GM18508 (cell line): ENCODE measurements around the gene TFEB.

ENCODE experiments used
- ATAC-seq: cut with Tn5 transposase; IDR thresholded peaks from one replicate; pipeline ENCODE4 v1.9.1; 2021; ENCODE audit warnings: moderate number of reproducible peaks; ENCODE audit not compliant: insufficient read depth, unreplicated experiment

The TFEB gene

DNA sequence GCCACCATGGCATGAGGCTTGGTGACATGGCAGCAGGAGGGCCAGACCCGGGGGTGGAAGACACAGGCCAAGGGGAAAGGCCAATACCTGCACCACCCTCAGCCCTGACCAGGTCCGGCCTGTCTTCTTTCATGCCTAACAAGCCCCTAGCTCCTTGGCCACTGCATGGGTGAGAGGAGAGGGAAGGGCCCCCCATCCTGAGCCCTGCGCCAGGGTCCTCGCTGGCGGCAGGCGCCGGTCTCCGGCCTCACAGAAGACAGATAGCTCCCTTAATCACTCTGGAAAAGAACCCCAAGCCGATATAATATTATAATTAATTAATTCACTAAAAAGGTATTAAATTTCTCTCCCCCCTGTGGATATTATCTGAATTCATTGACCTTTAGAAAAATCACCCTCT, 55.7 kb downstream of the TFEB start:
- ATAC-seq = no peak

DNA sequence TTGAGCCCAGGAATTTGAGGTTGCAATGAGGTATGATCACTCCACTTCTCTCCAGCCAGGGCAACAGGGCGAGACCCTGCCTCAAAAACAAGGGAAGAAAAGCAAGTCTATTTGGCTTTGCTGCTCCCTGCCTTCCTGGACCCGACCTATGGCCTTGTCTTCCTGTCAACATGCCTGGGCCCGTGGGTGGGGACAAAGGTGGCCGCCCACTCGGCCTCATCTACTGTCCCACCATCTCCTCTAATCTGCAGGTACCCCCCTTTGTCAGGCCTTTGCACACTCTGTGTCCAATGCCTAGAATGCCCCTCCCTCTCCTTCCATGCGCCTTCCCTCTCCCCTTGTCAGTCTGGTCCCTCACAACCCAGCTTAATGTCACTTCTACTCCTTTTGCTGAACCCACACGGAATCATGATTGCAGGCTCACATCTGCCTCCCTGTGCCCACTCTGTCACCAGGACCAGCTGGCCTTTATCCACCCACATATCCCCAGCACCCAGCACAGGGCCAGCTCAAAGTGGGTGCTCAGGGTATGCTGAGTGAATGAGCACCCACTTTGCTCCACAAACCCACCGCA, 56.8 kb downstream of the TFEB start:
- ATAC-seq = no peak

DNA sequence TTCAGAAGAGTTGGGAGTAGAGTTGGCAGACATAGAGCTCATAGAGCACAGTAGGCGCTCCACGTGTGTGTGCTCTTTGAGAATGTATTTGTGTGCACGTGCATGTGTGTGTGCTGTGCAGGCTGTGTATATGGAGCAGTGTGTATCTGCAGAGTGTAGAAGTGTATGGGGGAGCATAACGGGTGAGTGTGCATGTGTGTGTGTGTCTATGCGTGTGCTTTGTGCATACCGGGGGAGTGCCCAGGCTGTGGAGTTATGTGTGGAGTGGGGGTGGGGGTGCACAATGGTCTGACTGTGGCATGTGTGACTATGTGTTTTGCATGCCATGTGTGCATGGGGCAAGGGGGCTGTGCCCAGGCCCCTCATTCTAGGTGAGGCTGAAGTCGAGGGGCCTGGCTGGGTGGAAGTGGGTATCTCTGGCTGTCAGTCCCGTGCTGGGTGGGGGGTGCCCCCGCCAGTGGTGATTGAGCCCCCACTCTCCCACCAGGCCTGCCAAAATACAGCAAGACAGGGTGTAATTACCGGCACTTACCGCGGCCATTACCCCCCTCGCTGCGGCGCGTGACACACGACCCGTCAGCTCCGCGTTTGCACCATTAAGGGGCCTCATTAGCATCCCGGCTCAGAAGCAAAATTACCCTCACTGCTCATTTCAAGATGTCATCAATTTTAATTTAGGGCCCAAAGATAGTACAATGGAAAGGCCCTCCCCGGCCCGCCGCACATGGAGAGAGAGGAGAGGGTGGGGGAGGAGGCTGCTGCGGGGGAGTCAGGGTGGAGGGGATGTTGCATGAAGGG, 58.1 kb downstream of the TFEB start:
- ATAC-seq = no peak

DNA sequence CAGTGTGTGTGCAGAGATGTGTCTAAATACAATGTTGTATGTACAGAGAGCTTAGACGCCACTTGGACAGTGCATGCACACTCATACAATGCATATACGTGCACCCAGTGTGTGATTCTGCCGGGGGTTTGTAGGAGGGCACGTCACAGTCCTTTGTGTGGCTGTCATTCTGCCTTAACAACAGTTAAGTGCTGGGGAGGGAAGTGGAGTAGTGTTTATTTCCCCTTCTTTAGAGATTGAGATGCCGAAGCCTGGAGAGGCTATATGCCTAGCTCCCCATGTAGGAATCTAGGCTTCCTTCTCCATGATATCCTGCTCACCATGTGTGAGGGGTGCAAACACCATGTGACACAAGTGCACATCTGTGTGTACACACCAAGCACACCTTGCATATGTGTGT, 59.0 kb downstream of the TFEB start:
- ATAC-seq = no peak

DNA sequence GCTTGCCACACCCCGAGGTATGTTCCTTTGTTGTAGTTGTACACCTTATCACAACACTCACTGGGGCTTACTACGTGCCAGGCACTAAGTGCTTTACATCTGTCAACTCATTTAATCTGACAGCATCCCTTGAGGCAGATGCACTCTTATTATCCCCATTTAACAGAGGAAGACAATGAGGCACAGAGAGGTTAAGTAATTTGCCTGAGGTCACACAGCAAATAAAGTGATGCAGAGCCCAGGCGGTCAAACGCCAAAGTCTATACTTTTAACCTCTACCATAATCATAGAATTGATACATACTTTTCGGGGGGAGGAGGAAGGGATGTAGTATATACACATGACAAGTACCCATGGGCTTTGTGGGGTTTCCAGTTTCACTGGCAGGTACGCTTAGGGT, 59.4 kb downstream of the TFEB start:
- no peak for ATAC-seq

DNA sequence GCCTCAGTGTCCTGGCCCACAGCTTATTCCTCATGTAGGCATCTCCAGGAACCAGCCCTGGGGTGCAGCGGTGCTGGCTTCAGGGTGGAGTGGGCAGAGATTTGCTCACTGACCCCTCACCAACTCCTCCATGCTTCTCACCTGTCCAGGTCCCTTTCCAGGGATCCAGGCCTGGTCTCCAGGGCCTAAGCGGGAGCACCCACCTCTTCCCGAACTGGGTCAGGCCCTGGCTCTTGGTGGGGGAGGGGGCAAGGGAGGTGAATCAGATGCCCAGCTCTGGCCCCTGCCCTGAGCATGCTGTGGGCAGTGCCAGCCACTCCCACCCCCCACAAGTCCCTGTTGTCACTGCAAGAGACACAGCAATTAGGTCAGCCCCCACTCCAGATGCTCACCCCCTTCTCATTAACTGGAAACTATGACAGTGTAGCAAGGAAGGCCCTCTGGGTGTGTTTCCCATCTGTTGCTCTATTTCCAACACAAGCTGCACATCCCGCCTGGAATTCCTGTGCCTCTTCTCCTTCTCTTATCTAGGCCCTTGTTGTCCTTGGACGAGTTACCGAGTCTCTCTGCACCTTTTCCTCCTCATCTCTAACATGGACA, 60.1 kb downstream of the TFEB start:
- no peak for ATAC-seq

DNA sequence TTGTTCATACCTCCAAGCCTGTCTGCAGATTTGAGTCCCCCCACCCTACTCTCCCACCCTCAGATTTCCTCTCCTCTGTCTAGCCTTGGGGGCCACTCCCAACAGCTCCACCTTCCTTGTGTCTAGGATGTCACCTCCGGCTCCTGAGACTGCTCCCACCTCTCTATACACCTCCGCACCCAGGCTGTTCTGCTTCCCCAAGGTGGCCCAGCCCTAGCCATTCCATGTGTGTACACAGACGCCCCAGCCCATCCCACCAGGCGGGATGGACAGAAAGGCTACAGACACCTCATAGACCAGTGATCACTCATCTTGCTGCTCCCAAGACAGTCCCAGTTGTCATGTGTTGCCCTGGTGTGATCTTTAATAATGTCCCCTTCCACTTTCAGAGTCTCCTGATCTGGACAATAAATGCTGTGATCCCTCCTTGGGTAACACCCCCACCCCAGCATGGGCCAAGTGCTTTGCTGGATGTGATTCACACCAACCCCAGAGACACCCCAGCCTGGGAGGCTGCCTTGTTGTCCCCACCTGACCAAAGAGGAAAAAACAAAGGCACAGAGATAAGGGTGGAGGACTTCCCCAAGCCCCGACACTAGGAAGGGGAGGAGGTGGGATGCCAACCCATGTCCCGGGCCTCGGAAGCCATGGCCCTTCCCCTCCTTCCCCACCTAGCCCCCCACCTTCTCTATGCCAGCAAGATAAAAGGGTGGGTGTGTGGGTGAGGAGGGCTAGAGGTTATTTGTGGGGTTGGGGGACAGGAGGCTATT, 61.0 kb downstream of the TFEB start:
- no peak for ATAC-seq

DNA sequence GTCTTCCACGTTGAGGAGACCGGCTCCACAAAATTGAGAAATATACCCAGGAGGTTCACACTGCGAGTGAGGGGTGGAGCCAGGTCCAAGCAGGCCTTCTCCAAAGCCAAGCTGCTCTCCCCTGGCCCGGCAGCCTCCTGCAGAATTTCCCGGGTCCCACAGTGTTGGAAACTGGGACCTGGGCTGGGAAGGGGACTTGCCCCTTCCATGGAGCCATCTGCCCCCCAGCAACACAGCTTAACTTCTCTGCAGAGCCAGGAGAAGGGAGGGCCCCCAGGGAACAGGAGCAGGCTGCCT, 61.8 kb downstream of the TFEB start:
- ATAC-seq = no peak

DNA sequence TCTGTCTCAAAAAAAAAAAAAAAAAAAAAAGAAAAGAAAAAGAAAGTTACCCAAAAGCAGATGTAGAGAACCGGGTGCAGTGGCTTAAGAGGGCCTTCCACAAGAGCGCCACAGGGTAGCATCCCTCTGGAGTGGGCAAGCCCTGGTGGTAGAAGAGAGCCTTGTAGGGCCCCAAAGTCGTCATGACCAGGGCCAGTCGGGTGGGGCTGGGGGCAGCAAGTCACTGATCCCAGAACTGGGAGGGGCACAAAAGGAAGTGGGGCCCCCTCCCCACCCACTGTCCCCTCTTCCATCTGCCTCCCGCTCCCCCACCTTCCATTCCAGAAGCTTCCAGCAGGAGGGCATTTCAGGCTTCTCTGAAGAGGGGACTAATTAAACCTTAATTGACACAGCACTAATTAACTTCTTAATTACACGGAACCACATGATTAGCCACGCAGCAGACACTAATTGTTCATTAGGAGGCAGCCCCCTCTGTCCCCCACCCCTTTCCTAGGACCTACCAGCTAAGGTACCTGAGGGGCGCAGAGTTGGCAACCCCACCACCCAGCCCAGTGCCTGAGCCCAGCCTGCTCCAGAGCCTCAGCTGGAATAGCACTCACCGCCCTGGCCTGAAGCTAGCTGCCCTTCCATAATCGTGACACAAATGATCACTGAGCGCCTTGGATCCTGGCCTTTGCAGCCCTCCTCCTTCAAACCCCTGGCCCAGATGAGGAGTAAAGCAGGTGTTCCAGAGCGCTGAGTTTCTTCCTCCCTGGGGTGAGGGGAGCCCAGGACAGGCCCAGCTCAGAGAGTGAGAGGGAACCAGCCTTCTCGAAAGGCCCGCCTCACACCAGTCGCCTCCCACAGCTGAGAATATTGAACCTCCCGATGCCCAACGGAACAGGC, 62.3 kb downstream of the TFEB start:
- ATAC-seq = no peak

DNA sequence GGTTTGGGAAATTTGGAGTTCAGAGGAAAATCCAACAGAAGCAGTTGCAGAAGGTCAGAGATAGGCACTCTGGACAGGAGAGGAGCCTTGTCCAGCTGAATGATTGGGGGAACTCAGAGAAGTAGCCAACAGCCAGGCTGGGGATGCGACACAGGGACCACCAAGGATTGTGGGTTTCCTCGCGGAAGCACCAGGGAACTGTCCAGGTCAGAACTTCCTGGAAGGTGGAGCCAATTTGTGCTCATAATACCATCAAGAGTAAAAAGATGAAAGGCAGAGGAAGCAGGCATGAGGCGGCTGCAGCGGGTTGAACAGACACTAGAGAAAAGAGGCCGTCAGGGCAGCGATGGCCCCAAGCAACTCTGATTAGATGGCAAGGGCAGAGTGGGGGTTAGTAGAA, 63.4 kb downstream of the TFEB start:
- no peak for ATAC-seq

DNA sequence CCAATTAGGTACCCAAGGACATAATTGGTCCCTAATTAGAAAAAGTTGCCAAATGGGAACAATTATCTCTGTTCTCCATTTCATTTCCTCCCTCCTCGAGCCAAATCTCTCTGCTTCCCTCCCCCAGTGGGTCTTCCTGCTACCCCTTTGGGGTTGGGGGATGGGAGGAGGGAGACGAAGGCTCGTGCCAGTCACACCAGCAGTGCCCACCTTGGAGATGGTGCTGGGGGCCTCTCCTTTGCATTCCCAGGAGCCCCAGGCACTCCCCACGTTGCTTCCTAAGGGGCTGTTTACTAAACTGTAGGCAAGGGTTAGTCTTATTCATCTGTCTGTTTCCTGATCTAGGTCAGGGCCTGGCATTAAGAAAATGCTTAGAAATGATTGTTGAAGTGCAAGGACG, 64.0 kb downstream of the TFEB start:
- no peak for ATAC-seq

DNA sequence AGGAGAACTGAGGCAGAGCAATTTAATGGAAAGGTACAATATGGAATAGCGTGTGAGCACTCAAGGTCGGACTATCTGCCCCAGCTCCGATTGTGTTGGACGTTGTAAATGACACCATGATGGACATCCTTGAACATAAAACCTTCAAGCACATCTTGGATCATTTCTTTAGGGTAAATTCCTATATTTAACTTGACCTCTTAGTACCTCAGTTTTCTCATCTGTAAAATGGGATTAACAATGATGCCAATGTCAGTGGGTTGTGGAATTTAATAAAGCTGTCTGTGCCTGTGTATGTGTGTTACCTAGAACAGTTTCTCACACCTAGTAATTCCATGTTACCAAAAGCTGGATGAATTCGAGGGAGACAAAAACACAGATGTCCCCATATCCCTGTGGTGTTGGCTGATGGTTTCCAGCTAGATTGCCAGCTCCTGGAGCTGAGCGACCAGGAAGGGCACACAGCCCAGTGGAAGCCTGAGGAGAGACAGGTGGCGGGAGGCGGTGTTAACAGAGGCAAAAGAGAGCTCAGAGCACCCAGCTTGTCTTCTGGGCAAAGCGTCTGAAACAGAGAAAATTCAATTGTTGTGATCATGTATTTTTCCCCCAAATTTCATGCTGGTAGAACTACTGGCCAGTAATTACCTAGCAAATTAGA, 64.6 kb downstream of the TFEB start:
- no peak for ATAC-seq

DNA sequence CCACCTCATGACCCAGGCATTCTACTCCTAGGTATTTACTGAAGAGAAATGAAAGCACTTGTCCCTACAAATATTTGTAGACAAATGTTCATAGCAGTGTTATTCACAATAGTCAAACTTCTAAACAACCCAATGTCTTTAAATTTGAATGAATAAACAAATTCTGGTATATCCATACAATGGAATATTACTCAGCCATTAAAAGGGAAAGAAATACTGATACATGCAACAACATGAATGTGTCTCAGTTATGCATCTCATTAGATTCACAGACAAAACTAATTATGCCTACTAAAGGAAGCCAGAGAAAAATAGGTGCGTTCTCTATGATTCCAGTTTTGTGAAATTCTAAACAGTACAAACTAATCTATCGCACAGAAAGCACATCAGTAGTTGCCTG, 66.4 kb downstream of the TFEB start:
- no peak for ATAC-seq

DNA sequence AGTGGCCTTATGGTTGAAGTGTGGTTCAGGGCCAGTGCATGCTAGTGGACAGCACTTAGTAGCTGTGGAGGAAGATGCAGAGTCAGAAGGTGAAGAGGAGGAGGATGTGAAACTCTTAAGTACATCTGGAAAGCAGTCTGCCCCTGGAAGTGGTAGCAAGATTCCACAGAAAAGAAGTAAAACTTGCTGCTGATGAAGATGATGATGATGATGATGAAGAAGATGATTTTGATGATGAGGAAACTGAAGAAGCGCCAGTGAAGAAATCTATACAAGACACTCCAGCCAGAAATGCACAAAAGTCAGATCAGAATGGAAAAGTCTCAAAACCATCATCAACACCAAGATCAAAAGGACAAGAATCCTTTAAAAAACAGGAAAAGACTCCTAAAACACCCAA, 68.2 kb downstream of the TFEB start:
- ATAC-seq = no peak

DNA sequence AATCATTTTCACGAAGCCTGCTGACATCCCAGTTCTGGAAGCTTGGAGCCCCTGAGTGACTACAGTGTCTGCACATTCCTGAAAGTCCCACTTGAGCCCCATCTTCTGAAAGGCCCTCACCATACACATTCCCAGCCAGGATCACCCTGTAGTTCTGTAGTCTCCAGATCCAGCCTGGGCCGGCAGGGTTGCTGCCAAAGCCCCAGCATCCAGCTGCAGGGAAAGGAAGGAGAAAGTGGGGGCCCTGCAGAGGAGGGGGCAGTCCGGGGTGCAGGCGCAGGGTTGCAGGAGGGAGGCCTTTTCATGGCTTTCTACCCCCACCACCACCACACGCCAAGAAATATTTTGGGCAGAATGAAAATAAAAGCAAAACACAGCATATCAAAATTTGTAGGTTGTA, 71.1 kb downstream of the TFEB start:
- no peak for ATAC-seq

DNA sequence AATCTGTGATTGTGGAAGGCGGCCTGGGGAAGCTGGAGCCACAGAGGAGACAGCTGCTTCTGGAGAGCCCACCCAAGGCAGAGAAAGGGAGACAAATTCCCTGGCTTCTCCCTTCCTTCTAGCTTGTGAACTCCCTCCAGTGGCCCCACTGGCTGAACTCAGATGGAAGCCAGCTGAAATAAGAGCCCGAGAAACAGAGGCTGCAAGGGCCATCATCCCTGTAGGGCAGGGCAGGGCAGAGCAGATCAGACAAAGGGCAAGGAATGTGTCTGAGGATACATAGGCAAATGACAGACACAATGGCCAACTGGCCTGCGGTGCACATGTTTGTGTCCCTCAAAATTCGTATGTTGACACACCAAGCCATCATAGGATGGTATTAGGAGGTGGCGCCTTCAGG, 71.8 kb downstream of the TFEB start:
- no peak for ATAC-seq

DNA sequence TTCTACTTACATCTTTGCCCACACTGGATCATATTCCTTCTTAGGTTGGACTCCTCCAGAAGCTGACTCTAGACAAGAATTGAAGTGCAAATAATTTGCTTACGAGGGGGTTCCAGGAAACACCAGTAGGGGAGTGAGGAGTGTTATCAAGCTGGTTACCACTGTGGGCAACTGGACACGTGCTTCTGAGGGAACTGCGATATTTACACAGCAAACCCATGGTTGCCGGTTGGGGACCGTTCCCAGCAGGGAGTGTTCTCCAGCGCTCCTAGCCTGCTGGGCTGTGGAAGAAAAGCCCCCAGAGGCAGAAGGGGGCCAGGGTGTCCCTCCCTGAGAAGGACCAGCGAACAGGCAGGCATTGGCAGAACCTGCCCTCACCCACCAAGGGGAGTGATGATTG, 75.5 kb downstream of the TFEB start:
- no peak for ATAC-seq

DNA sequence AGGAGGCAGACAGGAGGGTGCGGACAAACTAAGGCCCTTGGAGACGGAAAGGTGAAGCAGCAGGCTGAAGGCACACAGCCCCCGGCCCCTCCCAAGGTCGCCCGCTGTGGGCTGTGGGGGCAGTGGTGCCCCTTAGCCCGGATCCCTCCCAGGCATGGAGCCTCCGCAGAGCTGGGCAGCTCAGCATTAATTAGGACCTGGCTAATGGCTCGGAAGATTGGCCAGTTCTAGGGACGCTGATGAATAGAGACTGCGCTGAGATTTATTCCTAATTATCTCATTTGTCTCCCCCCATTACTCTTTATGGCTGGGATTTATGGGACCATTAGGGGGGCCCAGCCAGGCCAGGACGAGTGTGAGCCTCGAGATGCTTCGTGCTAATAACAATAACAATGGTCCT, 76.8 kb downstream of the TFEB start:
- ATAC-seq = no peak

DNA sequence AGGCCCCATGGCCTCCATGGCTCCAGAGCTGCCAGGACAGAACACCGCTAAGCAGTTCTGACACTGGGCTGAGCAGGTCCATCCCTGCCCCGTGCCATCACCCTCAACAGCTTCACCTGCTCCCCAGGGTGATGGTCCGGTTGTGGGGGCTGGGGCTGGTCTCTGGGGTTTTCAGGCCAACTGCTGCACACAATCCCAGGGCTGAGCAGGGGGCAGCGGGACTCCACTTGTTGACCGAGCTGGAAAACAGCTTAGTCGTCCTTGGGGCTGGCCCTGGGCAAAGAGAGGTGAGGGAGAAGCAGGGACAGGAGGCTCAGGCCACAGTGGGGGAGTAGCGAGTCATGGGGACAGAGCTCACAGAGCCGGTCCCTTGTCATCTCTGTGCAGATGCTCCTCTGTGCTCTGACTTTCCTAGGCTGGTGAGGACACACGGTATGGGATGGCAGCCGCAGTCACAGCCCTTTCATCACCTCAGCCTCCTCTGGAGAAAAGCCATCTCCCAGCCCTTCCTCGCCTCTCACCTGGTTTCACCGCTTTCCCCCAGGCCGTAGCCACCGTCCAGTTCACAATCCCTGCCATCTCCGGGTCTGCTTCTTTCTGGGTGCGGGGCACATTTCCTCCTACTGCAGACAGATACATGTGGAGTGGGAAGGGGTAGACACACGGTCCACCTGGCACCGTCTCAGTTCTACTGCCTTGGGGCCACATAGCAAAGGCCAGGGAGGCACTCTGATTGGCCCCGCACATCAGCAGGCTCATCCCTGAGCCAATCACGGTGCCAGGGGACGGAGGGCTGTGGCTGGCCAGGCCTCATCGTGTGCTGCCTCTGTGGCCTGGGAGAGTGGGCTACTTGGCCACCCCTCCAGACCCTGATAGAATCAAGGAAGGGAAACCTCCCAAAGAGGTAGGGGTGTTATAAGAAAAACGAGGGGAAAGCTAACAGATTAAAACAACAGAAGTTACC, 78.0 kb downstream of the TFEB start:
- ATAC-seq = no peak
